ENCODE results near the gene FARS2.

- TF ChIP-seq HDGF (IDR thresholded peaks at IDR 0.05; ENCODE audit: borderline replicate concordance): no peak
- TF ChIP-seq PKNOX1 (IDR thresholded peaks at IDR 0.05): no peak
- TF ChIP-seq BHLHE40 (IDR thresholded peaks at IDR 0.05; ENCODE audit: borderline replicate concordance): no peak
- TF ChIP-seq TARDBP (IDR thresholded peaks at IDR 0.05): no peak
- TF ChIP-seq NFRKB (IDR thresholded peaks at IDR 0.05): no peak
- no peak for TF ChIP-seq SP1 (IDR thresholded peaks at IDR 0.05)
- no peak for TF ChIP-seq FOXA1 (IDR thresholded peaks at IDR 0.05)
- TF ChIP-seq FOXK2 (IDR thresholded peaks at IDR 0.05): no peak
Observed at GRCh38 chr6:5341845-5342244, 80.5 kb downstream of the FARS2 start.
